GM12878 (cell line): ENCODE measurements around the gene TAF4. TPM values are rescaled to one million over a fixed set of nuclear protein-coding genes. Genes with fewer than 3 reads are reported as not detected.

Experiments used
- ATAC-seq: fragments of 200-7000 bp; cut with Tn5 transposase; 3 replicates; pipeline ENCODE4 v1.9.1; 2020; ENCODE audit warnings: mild to moderate bottlenecking, moderate library complexity
- BruUV-seq: library from RNA; stranded (reverse); fragments of 400-500 nt; replicated peaks from 2 replicates; lab custom pipeline; 2021; lab: Mats Ljungman, UMichigan
- CTCF ChIA-PET: fragments of 300-600 bp; sonication (Branson Sonifier 250); formaldehyde crosslinking; extraction: SDS; loops from one replicate; lab custom pipeline; 2021; ENCODE audit warnings: inconsistent platforms; lab: Yijun Ruan, JAX
- POLR2A ChIA-PET: fragments of 350-600 bp; formaldehyde crosslinking; extraction: SDS; loops from one replicate; lab custom pipeline; 2021; ENCODE audit warnings: inconsistent platforms; lab: Charles Lee
- RAD21 ChIA-PET: fragments of 300-600 bp; sonication (Branson Sonifier 250); formaldehyde crosslinking; loops from one replicate; lab custom pipeline; 2023; ENCODE audit warnings: antibody characterized with exemption; ENCODE audit not compliant: unreplicated experiment; lab: Charles Lee
- SMC1A ChIA-PET: fragments of 300-600 bp; sonication (Branson Sonifier 250); formaldehyde crosslinking; loops from one replicate; lab custom pipeline; 2023; ENCODE audit not compliant: unreplicated experiment, uncharacterized antibody; lab: Charles Lee
- DNase-seq: peaks from one replicate; pipeline ENCODE4 v3.0.0-alpha.2; 2011; ENCODE audit warnings: low read depth, low spot score
- FAIRE-seq: peaks from 3 replicates; lab custom pipeline; 2011; peaks lifted over from hg19 to GRCh38; lab: Jason Lieb, UNC
- H2AFZ ChIP-seq: 2 replicates; pipeline ENCODE4 v1.6.0; 2011; ENCODE audit warnings: low read depth, low read length, control low read depth; ENCODE audit not compliant: control insufficient read depth
- H3K27ac ChIP-seq: 2 replicates; pipeline ENCODE4 v1.5.1; 2011; ENCODE audit warnings: control low read depth; ENCODE audit not compliant: control insufficient read depth, insufficient read depth
- H3K27me3 ChIP-seq, 2 experiments: replicated peaks in 1 of 2; 2 replicates each; pipeline versions ENCODE4 v1.6.0 to v1.6.1; 2011; ENCODE audit warnings: low read length in 1 of 2; ENCODE audit not compliant: control insufficient read depth in 2 of 2, insufficient read depth in 2 of 2
- H3K36me3 ChIP-seq, 2 experiments: 2 replicates each; pipeline ENCODE4 v1.5.1; 2011; ENCODE audit warnings: low read length in 1 of 2; ENCODE audit not compliant: control insufficient read depth in 2 of 2, insufficient read depth in 2 of 2
- H3K4me1 ChIP-seq: 2 replicates; pipeline ENCODE4 v1.6.1; 2011; ENCODE audit warnings: mild to moderate bottlenecking, low read length, moderate library complexity, mixed read lengths; ENCODE audit not compliant: control insufficient read depth, insufficient read depth
- H3K4me2 ChIP-seq: 2 replicates; pipeline ENCODE4 v1.6.0; 2011; ENCODE audit warnings: control low read depth; ENCODE audit not compliant: control insufficient read depth, insufficient read depth
- H3K4me3 ChIP-seq: fragments of 200-600 bp; sonication (generic); 2 replicates; pipeline ENCODE4 v1.5.1; 2016
- H3K79me2 ChIP-seq: 2 replicates; pipeline ENCODE4 v1.6.0; 2011; ENCODE audit warnings: low read length; ENCODE audit not compliant: control insufficient read depth, insufficient read depth
- H3K9ac ChIP-seq: 2 replicates; pipeline ENCODE4 v1.8.0; 2011; ENCODE audit warnings: low read length, control low read depth, mixed read lengths; ENCODE audit not compliant: control insufficient read depth, insufficient read depth
- H3K9me3 ChIP-seq: replicated peaks from 3 replicates; pipeline ENCODE4 v1.5.1; 2011; ENCODE audit warnings: mild to moderate bottlenecking, low read length; ENCODE audit not compliant: control insufficient read depth, insufficient read depth
- H4K20me1 ChIP-seq: 2 replicates; pipeline ENCODE4 v1.6.0; 2011; ENCODE audit not compliant: control insufficient read depth, insufficient read depth
- BHLHE40 ChIP-seq, 2 experiments: fragments of 450-650 bp in 1 of 2; IDR thresholded peaks; 2 replicates each; pipeline ENCODE4 v1.6.1; 2011 to 2017; ENCODE audit warnings: low read depth in 2 of 2, borderline replicate concordance in 1 of 2, improper control_type of control experiment in 1 of 2, low read length in 1 of 2, mild to moderate bottlenecking in 1 of 2
- CHD2 ChIP-seq: IDR thresholded peaks from 2 replicates; pipeline ENCODE4 v1.6.1; 2011; ENCODE audit warnings: low read depth, low read length, improper control_type of control experiment, borderline replicate concordance
- EZH2 ChIP-seq: IDR thresholded peaks from 2 replicates; pipeline ENCODE4 v1.6.1; 2012; ENCODE audit warnings: low read depth, mild to moderate bottlenecking, control low read depth, inconsistent platforms, low read length, borderline replicate concordance; ENCODE audit not compliant: control insufficient read depth
- IRF3 ChIP-seq: fragments of 450-650 bp; IDR thresholded peaks from 2 replicates; pipeline ENCODE4 v1.6.1; 2014; ENCODE audit warnings: mild to moderate bottlenecking
- JUND ChIP-seq: IDR thresholded peaks from 2 replicates; pipeline ENCODE4 v1.6.1; 2012; ENCODE audit warnings: low read depth, mild to moderate bottlenecking, low read length, improper control_type of control experiment, moderate library complexity
- PKNOX1 ChIP-seq: fragments of 450-650 bp; IDR thresholded peaks from 2 replicates; pipeline ENCODE4 v1.6.1; 2016; ENCODE audit warnings: mild to moderate bottlenecking
- RAD21 ChIP-seq: IDR thresholded peaks from 2 replicates; pipeline ENCODE4 v1.6.1; 2011; ENCODE audit warnings: mild to moderate bottlenecking, low read depth, low read length, moderate library complexity; ENCODE audit not compliant: insufficient read depth
- RUNX3 ChIP-seq: IDR thresholded peaks from 2 replicates; pipeline ENCODE4 v1.6.1; 2012; ENCODE audit warnings: low read length, inconsistent platforms
- TCF7 ChIP-seq: IDR thresholded peaks from 2 replicates; pipeline ENCODE4 v1.6.1; 2014; ENCODE audit warnings: antibody characterized with exemption, borderline replicate concordance
- USF1 ChIP-seq: IDR thresholded peaks from 2 replicates; pipeline ENCODE4 v1.6.1; 2011; ENCODE audit warnings: borderline replicate concordance, low read depth, mild to moderate bottlenecking, moderate library complexity, mixed read lengths, low read length; ENCODE audit not compliant: insufficient read depth; ENCODE audit errors: extremely low read length
- ZNF207 ChIP-seq: fragments of 450-650 bp; IDR thresholded peaks from 2 replicates; pipeline ENCODE4 v1.6.1; 2014; ENCODE audit warnings: antibody characterized with exemption, mild to moderate bottlenecking, borderline replicate concordance
- ZNF24 ChIP-seq: fragments of 450-650 bp; IDR thresholded peaks from 2 replicates; pipeline ENCODE4 v1.6.1; 2017; ENCODE audit warnings: antibody characterized with exemption, mild to moderate bottlenecking
- ZNF274 ChIP-seq: IDR thresholded peaks from one replicate; pipeline ENCODE4 v1.8.0; 2011; ENCODE audit not compliant: insufficient read length, insufficient read depth
- ZNF622 ChIP-seq: fragments of 450-650 bp; IDR thresholded peaks from 2 replicates; pipeline ENCODE4 v1.6.1; 2017; ENCODE audit warnings: mild to moderate bottlenecking, inconsistent platforms
- WGBS: methylation state at CpG from one replicate; pipeline ENCODE4 v1.1.6; 2016; ENCODE audit warnings: low lambda C conversion rate; ENCODE audit not compliant: insufficient replicate concordance, insufficient coverage; ENCODE audit errors: missing lambda C conversion rate; 5-methylcytosine and 5-hydroxymethylcytosine counted together
- in situ Hi-C: fragments of 300-500 bp; cut with MboI; formaldehyde crosslinking; loops from 9 replicates; pipeline ENCODE4 v1.14.3; 2018; ENCODE audit warnings: mixed read lengths
- intact Hi-C: fragments of 100-400 bp; cut with micrococcal nuclease; formaldehyde crosslinking; loops from one replicate; pipeline ENCODE4 v1.14.2; 2022; ENCODE audit not compliant: unreplicated experiment
- polyA plus RNA-seq, 11 experiments: library from polyadenylated mRNA; depleted of rRNA in 4 of 11; unstranded in 6 of 11; stranded (reverse) in 5 of 11; fragments of >200 nt; fragmentation: Nextera tagmentation in 4 of 11; fragmentation: Illumina TruSeq in 1 of 11; extraction: Ambion mirVana in 4 of 11; extraction: Trizol in 1 of 11; gene quantifications; 1 replicate in 1 of 11; 2 replicates in 10 of 11; pipeline versions ENCODE4 v1.2.1 to v1.2.3, GENCODE V29; 2011 to 2016; ENCODE audit warnings: inconsistent platforms in 2 of 11, missing spikeins in 2 of 11, low read depth in 1 of 11
- total RNA-seq, 4 experiments: library from RNA; depleted of rRNA in 3 of 4; stranded (reverse); fragments of >200 nt in 3 of 4; fragmentation: Illumina TruSeq in 1 of 4; extraction: Trizol in 1 of 4; gene quantifications; 2 replicates each; pipeline versions ENCODE4 v1.2.1 to v1.2.3, GENCODE V29; 2013 to 2021

Gene TAF4
- total and polyA plus RNA-seq, 10 of the 15 experiments (the other 5 are each of a cell fraction or from before 2014, with no cell fraction given), result 0.39 to 16.9 (median 3.4) TPM

- DNase-seq (no peak), ATAC-seq (no peak)
- TF ChIP-seq RUNX3 (no peak), JUND (no peak), PKNOX1 (no peak)
- TF ChIP-seq, all 136 proteins: peak for 0
Measured at GRCh38 chr20:61949363-61949713, 116.3 kb downstream of the TAF4 start.

GRCh38 chr20:61948586-61949362, 116.9 kb downstream of the TAF4 start:
- no peak overlapping the region for H3K4me2 ChIP-seq
- DNase-seq (no peak), FAIRE-seq (no peak), ATAC-seq (no peak)
- no peaks in the 10 kb centered on the region for H3K4me1 ChIP-seq
- 77% methylated on average over 21 of the region's 22 CpGs for WGBS
- in situ Hi-C loops, result no loop called here
- H3K79me2 ChIP-seq, result no peaks in the 10 kb centered on the region
- ChIA-PET POLR2A (no interaction called here), CTCF (no interaction called here), RAD21 (no interaction called here), SMC1A (no interaction called here)
- H3K9me3 ChIP-seq, result no peaks in the 10 kb centered on the region
- H3K4me3 ChIP-seq, result no peak overlapping the region
- no peak overlapping the region for H3K9ac ChIP-seq
- BruUV-seq, result no TSS peak
- H4K20me1 ChIP-seq, result no peaks in the 10 kb centered on the region
- intact Hi-C loops, result no loop called here
- no peak overlapping the region for H3K27ac ChIP-seq
- no peak overlapping the region for H2AFZ ChIP-seq
- no peaks in the 10 kb centered on the region for H3K36me3 ChIP-seq
- no peaks in the 10 kb centered on the region for H3K27me3 ChIP-seq
- no peak for TF ChIP-seq IRF3
- TF ChIP-seq CHD2, result no peak
- no peak for TF ChIP-seq EZH2
- TF ChIP-seq RAD21, result no peak
- no peak for TF ChIP-seq BHLHE40 (IDR thresholded peaks at IDR 0.05; ENCODE audit: borderline replicate concordance in 1 of 2, low read depth in 2 of 2, low read length in 1 of 2)
- TF ChIP-seq USF1, result no peak
- no peak for TF ChIP-seq ZNF207
- TF ChIP-seq TCF7, result no peak
- TF ChIP-seq ZNF24, result no peak
- no peak for TF ChIP-seq ZNF274
- TF ChIP-seq ZNF622, result no peak

More at GRCh38 chr20:61949363-61949713, 116.3 kb downstream of the TAF4 start:
- FAIRE-seq, result no peak
- Histone ChIP-seq H3K4me2 (no peak overlapping the region), H3K27me3 (no peaks in the 10 kb centered on the region), H2AFZ (no peak overlapping the region), H3K4me3 (no peak overlapping the region), H3K27ac (no peak overlapping the region), H3K9me3 (no peaks in the 10 kb centered on the region), H3K9ac (no peak overlapping the region), H4K20me1 (no peaks in the 10 kb centered on the region), H3K79me2 (no peaks in the 10 kb centered on the region), H3K4me1 (no peaks in the 10 kb centered on the region), H3K36me3 (no peaks in the 10 kb centered on the region)
- CTCF ChIA-PET, result no interaction called here
- intact Hi-C loops (no loop called here), in situ Hi-C loops (no loop called here)
- 67% methylated on average over 7 of the region's 7 CpGs for WGBS
- BruUV-seq, result no TSS peak
- POLR2A ChIA-PET, result no interaction called here
- RAD21 ChIA-PET, result no interaction called here
- SMC1A ChIA-PET, result no interaction called here
